NOMO-1 treated with dmso at 0.1 percent for 144 hours (cell line): ENCODE data around the gene NKX1-1.

ENCODE experiments used
- DNase-seq: peaks from one replicate; lab custom pipeline; 2025; ENCODE audit not compliant: unreplicated experiment; lab: John Stamatoyannopoulos, UW

The NKX1-1 gene

DNA sequence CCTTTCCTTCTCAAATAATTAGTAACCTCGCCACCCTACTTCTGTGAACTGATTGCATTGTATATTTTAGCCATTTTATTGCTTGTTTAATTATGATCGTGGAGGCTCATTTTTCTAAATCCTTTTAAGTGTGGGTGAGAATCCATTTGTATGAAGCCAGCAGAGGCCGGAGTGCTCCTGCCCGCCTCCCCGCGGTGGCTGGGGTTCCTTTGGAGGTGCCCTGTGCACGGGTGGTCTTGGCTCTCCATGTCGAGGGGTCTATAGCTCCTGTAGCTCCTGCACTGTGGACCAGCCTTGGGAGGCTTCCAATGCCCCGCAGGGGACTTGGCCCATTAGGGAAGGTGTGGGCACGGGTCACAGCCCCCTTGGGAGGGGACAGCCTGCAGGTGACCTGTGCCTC, 44.2 kb downstream of the NKX1-1 start:
- no peak for DNase-seq

DNA sequence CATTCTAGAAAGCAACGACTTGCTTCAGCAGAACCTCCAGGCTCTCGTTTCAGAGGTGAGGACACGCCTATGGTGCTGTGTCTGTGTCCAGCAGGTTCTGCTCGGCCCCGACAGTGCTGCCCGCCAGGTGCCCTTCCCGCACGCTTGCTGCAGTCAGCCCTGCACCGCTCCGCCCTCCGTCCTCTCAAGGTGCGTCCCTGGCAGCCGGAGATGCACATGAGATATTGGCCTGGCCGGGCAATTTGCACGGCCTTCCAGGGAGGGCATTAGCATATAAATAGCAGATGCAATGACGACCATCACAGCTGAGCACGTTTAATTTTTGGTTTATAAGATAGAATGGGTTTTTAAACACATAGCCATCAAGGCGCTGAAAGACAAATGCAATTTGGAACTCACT, 44.8 kb downstream of the NKX1-1 start:
- no peak for DNase-seq

DNA sequence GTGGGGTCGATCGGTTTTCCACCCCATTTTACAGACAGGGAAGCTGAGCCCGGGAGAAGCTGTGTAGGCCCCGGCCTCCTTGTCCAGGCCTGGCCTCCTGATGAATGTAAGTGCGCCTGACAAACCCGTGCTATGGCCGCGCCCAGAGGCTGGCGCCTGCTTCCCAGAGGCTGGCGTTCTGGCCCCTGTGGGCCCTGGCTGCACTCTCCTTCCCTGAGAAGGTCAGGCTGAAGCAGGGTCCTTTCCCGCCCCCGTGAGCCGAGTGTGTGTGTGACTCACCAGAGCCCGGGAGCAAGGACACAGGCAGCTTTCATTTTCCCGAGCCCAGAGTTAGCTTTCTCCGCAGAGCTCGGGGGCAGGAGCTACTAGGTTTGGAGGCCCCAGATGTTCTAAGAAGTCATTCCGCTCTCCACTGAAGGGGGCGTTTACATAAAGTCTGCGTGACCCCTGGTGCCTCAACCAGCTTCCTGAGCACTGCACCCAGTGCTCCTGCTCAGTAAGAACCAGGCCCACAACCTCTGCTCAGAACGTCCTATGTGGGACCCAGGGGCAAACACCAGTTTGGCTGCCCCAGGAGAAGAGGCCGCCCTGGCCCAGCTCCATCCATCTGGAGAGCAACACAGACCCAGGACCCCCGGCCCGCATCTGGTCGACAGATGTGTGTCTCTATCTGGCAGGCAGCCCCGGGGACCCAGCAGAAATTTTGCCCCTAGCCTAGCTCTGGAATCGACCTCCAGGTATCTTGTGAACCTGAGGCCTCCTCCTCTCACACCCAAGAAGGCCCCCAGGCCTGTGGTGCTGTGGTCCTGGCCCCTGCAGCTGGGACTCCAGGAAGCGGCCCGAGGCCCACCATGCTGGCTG, 45.6 kb downstream of the NKX1-1 start:
- DNase-seq, result no peak

DNA sequence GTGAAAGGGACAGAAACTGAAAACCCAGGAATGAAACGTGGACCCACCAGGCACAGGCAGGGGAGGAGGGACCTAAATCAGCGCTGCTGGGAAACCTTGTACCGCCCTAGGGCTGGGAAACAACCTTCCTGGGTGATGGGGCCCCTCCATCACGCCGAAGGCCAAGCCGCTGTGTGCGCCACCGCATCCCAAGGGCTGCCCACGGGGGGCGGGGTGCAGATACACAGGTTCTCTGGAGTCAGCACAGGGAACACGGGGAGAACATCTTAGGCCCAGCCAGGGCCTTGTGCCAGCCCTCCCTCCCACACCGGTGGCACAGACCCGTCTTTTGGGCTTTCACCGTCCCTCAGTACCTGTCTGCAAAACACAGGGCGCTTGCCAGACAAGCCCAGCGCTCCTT, 46.3 kb downstream of the NKX1-1 start:
- no peak for DNase-seq

- DNase-seq, result no peak
Observed at GRCh38 chr4:1359144-1359501, 47.1 kb downstream of the NKX1-1 start.

DNA sequence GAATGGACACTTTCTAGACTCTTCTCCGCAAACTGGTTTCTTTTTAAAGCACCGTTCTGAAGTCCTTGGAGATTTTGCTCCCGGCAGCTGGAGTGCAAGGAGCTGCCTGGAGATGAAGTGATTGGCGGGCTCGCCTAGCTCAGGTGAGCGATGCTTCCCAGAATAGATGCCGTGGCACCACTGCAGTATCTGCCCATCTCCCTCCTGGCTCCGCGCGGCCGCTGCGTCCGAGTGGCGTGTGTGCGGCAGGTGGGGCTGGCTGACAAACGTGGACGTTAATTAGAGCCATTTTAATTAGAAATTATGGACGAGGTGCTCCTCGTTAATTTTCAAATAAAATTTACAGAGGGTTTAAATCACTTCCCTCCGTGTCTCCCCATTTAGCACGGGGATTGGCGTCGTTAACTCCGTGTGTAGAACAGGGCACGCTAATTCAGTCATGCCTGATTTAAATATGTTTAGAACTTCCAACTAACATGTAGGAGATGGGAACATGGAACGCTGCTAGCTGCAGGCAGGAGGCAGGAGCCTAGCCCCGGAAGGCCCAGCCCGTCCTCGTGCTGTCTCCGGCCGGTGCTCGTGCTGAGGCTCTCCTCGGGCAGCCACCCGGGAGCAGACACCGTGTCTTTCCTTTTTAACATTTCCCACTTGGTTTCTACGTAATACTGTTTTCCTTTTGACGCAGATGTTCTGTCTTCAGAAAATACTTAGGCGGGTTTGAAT, 47.7 kb downstream of the NKX1-1 start:
- no peak for DNase-seq

GRCh38 chr4:1357356-1358248, 48.6 kb downstream of the NKX1-1 start:
- no peak for DNase-seq

DNA sequence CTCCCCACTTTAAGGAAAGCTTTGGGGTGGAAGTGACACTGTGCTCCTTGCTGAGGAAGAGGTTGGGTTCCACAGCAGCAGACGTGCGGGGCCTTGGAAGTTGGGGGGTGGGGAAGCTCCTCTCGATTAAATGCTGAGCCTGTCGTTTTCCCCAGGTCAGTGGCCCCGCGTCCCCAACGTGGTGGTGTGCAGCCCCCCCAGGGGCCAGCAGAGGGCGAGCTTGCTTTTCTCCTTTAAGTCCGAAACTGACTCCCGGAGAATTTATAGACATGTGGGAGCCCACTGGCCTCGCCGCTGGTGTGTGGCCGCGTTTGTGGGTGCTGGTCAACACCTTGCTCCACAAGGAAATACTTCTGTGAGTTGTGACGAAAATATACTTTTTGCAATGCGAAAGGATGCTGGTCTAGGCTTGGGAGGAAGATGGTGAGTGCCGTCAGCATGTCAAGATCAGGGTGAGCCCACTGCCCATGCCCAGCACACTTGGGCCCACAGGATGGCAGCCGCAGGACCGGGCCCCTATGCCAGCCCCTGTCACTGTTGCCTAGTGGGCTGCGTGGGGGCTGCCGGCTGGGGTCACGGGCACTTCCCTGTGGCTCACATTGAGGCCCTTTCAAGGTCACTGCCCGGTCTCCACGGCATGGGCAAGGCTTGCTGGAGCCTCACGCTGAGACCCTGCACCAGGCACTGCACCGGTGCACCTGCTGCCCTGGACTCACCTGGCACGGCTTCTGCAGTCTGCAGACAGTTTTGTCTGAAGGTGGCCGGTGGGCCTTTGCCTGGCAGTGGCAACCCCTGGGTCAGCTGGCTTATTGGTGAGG, 49.9 kb downstream of the NKX1-1 start:
- no peak for DNase-seq

DNA sequence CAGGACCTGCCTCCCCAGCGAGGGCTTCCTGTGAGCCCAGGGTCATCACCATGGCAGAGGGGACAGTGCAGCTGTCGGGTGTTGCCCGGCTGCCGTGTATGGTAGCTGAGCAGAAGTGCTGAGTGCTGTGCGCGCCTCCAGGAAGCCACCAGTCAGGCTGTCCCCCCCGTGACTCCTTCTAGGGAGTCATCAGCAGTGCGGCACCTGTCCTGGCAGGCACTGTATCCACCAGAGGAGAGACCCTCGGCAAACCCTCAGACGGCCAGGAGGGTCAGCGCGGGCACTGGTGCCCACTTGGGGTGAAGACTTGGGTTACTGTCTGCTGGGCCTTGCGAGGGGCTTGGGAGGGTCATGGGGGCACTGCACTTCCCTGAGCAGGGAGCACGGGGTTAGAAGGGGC, 50.9 kb downstream of the NKX1-1 start:
- DNase-seq, result no peak

- no peak for DNase-seq
Observed at GRCh38 chr4:1354983-1355275, 51.3 kb downstream of the NKX1-1 start.

GRCh38 chr4:1354136-1354982, 51.9 kb downstream of the NKX1-1 start:
- DNase-seq, result no peak

DNA sequence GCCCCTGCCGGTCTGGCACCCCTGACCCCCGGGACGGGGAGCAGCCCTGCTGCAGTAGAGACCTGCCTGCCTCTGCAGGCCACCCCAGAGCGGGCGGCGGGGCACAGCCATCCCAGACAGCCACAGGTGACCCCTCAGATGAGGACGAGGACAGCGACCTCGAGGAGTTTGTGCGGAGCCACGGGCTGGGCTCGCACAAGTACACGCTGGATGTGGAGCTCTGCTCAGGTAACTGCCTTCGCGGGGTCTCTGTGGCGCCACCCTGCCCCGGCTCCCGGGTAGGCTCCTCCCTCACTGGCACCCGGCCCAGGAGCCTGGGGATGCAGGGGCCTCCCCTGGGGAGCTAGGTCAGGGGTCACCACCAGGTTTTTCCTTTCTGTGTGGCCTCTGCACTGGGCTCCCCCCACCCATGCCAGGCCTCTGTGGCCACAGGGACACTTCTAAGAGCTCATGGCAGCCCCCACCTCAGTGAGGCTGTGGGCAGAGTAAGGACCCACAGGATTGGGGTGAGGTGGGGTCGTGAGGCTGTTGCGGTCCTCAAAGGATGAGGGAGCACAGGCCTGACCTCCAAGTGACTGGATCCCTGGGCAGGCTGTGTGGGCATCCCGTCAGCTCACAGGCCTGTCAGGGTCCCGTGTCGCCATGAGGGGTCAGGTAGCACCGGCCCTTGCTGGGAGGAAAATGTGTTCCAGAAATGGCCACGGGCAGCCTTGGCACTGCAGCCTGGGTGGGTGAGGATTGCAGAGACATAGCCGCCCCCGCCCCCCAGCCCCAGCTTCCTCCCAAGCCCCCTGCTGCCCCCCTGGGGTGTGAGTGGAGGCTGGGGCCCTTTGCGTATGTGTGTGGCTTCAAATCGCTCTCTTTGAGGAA, 52.8 kb downstream of the NKX1-1 start:
- no peak for DNase-seq
